ENCODE measurements around the gene PILRB. TPM values are rescaled to one million over a fixed set of nuclear protein-coding genes. Genes with fewer than 3 reads are reported as not detected.

Gene PILRB
- polyA plus RNA-seq, 1 donor from 2014 or later: 222 TPM

GRCh38 chr7:100397315-100398081 is 39.6 kb downstream of the PILRB start:
- Histone ChIP-seq H3F3A (ENCODE audit: insufficient read depth, low read length, poor library complexity, severe bottlenecking) (no peaks in the 10 kb centered on the region), H3K4me3 (ENCODE audit: low read length) (no peak overlapping the region), H3K36me3 (ENCODE audit: insufficient read depth, low read length) (no peaks in the 10 kb centered on the region), H3K79me2 (replicated peaks; ENCODE audit: insufficient read depth, low read length) (no peaks in the 10 kb centered on the region), H3K9me2 (ENCODE audit: insufficient read depth, low read length) (no peaks in the 10 kb centered on the region), H4K20me1 (ENCODE audit: insufficient read depth) (no peaks in the 10 kb centered on the region), H3K9ac (ENCODE audit: low read length) (no peak overlapping the region), H3K9me3 (ENCODE audit: low read length) (no peaks in the 10 kb centered on the region), H3K4me2 (ENCODE audit: low read length) (no peak overlapping the region), H2AFZ (ENCODE audit: low read depth, low read length) (no peak overlapping the region), H3K27me3 (ENCODE audit: insufficient read depth, low read depth, low read length) (no peaks in the 10 kb centered on the region), H3K27ac (ENCODE audit: low read length) (no peak overlapping the region)
- TF ChIP-seq SMC3 (conservative IDR thresholded peaks at IDR 0.05; ENCODE audit: poor library complexity) (no peak), REST (IDR thresholded peaks at IDR 0.05; ENCODE audit: borderline replicate concordance) (no peak), TAF1 (IDR thresholded peaks at IDR 0.05; ENCODE audit: low read depth) (no peak), EP300 (conservative IDR thresholded peaks at IDR 0.05; ENCODE audit: poor library complexity, severe bottlenecking) (no peak), POLR2AphosphoS5 (IDR thresholded peaks at IDR 0.05) (no peak), MXI1 (conservative IDR thresholded peaks at IDR 0.05; ENCODE audit: poor library complexity, severe bottlenecking) (no peak), RAD21 (conservative IDR thresholded peaks at IDR 0.05) (no peak), CTCF (IDR thresholded peaks at IDR 0.05; ENCODE audit: poor library complexity, severe bottlenecking) (no peak), EZH2 (IDR thresholded peaks at IDR 0.05; ENCODE audit: borderline replicate concordance, insufficient read depth, low read length, poor library complexity, severe bottlenecking) (no peak)

- H3K27me3 ChIP-seq (ENCODE audit: insufficient read depth, low read depth, low read length): no peaks in the 10 kb centered on the region
- no peaks in the 10 kb centered on the region for H3K9me3 ChIP-seq (ENCODE audit: low read length)
- H3F3A ChIP-seq (ENCODE audit: insufficient read depth, low read length, poor library complexity, severe bottlenecking): no peaks in the 10 kb centered on the region
- no peak for TF ChIP-seq REST (IDR thresholded peaks at IDR 0.05; ENCODE audit: borderline replicate concordance)
- no peak for TF ChIP-seq TAF1 (IDR thresholded peaks at IDR 0.05; ENCODE audit: low read depth)
- TF ChIP-seq MXI1 (conservative IDR thresholded peaks at IDR 0.05; ENCODE audit: poor library complexity, severe bottlenecking): no peak
- no peak for TF ChIP-seq EP300 (conservative IDR thresholded peaks at IDR 0.05; ENCODE audit: poor library complexity, severe bottlenecking)
- no peak for TF ChIP-seq POLR2AphosphoS5 (IDR thresholded peaks at IDR 0.05)
- no peak for TF ChIP-seq RAD21 (conservative IDR thresholded peaks at IDR 0.05)
- TF ChIP-seq SMC3 (conservative IDR thresholded peaks at IDR 0.05; ENCODE audit: poor library complexity): no peak
- TF ChIP-seq EZH2 (IDR thresholded peaks at IDR 0.05; ENCODE audit: borderline replicate concordance, insufficient read depth, low read length, poor library complexity, severe bottlenecking): no peak
- no peak for TF ChIP-seq CTCF (IDR thresholded peaks at IDR 0.05; ENCODE audit: poor library complexity, severe bottlenecking)
- no peaks in the 10 kb centered on the region for H3K9me2 ChIP-seq (ENCODE audit: insufficient read depth, low read length)
- H3K79me2 ChIP-seq (replicated peaks; ENCODE audit: insufficient read depth, low read length): no peaks in the 10 kb centered on the region
- no peak overlapping the region for H2AFZ ChIP-seq (ENCODE audit: low read depth, low read length)
- no peak overlapping the region for H3K27ac ChIP-seq (ENCODE audit: low read length)
- no peak overlapping the region for H3K4me3 ChIP-seq (ENCODE audit: low read length)
- no peak overlapping the region for H3K4me2 ChIP-seq (ENCODE audit: low read length)
- no peaks in the 10 kb centered on the region for H3K36me3 ChIP-seq (ENCODE audit: insufficient read depth, low read length)
- H3K9ac ChIP-seq (ENCODE audit: low read length): no peak overlapping the region
- H4K20me1 ChIP-seq (ENCODE audit: insufficient read depth): no peaks in the 10 kb centered on the region
Observed at GRCh38 chr7:100398239-100398638, 40.3 kb downstream of the PILRB start.

All from neural cell (in vitro differentiated cells).